ENCODE measurements around the gene PPM1H.

The PPM1H gene

DNA sequence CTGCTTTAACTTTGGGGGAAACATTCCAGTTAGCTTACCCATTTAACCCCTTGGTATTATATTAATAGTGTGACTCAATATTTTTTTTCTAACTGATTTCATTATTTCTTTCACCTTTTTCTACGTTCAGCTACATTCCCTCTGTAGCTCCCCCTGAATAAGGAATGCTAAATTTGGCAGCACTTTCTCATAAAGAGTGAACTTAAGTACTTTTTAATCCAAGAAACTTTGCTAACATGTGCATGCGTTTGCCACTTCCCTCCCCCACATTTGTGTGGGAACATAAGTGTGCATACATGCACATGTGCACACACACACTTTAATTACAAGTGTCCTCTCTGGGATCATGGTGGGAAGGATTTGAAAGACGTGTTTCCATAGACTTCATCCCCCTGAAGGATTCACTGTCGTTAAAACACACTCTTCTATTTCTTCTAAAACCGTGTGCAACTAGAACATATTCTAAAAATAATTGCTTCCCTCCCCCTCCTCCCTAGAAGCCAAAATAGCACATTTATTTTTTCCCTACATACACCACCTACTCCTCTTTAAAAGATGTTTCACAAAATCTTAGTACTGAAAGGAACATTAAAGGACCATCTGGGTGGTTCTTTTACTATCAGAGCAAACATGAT, 142.6 kb downstream of the PPM1H start:
- intact Hi-C loops (cut with DNase I; ENCODE audit: low total_unique reads) = loop anchor here (5.0 to 10.0 kb wide), 3 partner anchors 158 to 210 kb away; no protein-coding TSS in a partner anchor
- Histone ChIP-seq H3K27me3 (no peaks in the 10 kb centered on the region), H3K9me3 (no peaks in the 10 kb centered on the region), H3K36me3 (no peaks in the 10 kb centered on the region), H3K4me3 (peak overlapping the region in 1 of 2 donors; percentile 26), H3K27ac (peak overlapping the region; percentile 52 to 59), H3K4me1 (peaks cover 0 to 21% (median 9%) of the 10 kb centered on the region in 4 donors)
- DNase-seq = no peak
- TF ChIP-seq, protein P1, sequence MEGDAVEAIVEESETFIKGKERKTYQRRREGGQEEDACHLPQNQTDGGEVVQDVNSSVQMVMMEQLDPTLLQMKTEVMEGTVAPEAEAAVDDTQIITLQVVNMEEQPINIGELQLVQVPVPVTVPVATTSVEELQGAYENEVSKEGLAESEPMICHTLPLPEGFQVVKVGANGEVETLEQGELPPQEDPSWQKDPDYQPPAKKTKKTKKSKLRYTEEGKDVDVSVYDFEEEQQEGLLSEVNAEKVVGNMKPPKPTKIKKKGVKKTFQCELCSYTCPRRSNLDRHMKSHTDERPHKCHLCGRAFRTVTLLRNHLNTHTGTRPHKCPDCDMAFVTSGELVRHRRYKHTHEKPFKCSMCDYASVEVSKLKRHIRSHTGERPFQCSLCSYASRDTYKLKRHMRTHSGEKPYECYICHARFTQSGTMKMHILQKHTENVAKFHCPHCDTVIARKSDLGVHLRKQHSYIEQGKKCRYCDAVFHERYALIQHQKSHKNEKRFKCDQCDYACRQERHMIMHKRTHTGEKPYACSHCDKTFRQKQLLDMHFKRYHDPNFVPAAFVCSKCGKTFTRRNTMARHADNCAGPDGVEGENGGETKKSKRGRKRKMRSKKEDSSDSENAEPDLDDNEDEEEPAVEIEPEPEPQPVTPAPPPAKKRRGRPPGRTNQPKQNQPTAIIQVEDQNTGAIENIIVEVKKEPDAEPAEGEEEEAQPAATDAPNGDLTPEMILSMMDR (IDR thresholded peaks at IDR 0.05) = no peak

DNA sequence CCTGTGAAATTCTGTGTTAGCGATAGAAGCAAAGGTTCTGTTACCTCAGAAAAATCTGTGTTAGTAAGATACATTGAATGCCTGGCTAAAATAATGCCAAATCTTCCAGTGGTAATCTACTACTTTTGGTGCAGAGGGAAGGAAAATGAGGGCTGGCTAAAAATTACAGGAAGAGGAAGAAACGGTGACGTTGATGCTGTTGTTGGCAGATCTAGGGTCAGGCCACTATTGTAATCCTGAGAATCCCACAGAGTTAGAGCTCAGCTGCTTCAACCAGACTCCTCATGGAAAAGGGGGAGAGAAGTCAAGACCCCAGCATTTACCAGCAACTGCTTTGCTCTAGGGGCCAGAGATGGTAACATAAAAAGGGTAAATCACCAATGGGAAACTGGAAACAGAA, 145.1 kb downstream of the PPM1H start:
- no peak overlapping the region for H3K27ac ChIP-seq
- no peaks in the 10 kb centered on the region for H3K9me3 ChIP-seq
- H3K4me3 ChIP-seq = no peak overlapping the region
- H3K36me3 ChIP-seq = no peaks in the 10 kb centered on the region
- no peak for DNase-seq
- intact Hi-C loops (cut with DNase I; ENCODE audit: low total_unique reads) = loop anchor here (5.0 to 10.0 kb wide), 3 partner anchors 155 to 208 kb away; no protein-coding TSS in a partner anchor
- TF ChIP-seq, protein P1 (IDR thresholded peaks at IDR 0.05) = no peak
- peaks cover 0 to 21% (median 10%) of the 10 kb centered on the region in 4 donors for H3K4me1 ChIP-seq
- no peaks in the 10 kb centered on the region for H3K27me3 ChIP-seq

DNA sequence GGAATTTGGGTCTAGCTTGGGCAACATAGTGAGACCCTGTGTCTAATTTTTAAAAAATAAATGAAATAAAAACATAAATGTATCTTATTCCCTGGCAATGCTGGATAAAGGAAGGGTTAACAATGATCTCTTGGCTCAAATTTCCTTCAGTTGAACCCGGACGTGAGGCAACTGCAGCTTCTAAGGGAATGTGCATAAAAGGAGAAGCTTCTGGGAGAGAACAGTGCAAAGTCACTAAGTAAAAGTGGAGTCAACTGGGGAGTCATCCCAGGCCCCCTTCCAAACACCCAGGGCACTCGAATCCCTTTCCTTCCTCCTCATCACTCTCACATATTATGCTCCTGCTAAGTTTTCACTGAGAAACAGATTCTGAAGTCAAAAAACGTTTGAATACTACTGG, 147.3 kb downstream of the PPM1H start:
- H3K4me3 ChIP-seq = no peak overlapping the region
- no peaks in the 10 kb centered on the region for H3K27me3 ChIP-seq
- H3K4me1 ChIP-seq = peaks cover 0 to 10% (median 4%) of the 10 kb centered on the region in 4 donors
- H3K27ac ChIP-seq = no peak overlapping the region
- DNase-seq = no peak
- TF ChIP-seq, protein P1 (IDR thresholded peaks at IDR 0.05) = no peak
- H3K36me3 ChIP-seq = no peaks in the 10 kb centered on the region
- intact Hi-C loops (cut with DNase I; ENCODE audit: low total_unique reads) = no loop called here
- no peaks in the 10 kb centered on the region for H3K9me3 ChIP-seq

DNA sequence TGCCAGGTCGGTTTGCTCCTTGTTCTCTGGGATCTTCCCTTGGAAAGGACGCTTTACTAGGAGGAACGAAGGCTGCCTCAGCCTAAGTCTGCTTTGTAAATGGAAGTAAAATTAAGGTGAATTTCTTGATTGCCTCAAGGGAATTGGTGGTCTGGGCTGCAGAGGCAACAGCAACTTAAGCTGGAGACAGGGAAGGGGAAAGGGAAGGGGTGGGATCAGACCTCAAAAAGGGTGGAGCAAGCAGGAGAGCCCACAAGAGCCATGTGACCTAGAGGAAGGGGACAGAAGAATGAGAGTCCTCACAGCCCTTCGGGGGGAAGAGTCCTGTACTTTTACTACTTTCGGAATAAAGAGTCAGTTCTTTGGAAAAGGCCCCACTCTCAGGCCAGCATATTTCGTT, 147.9 kb downstream of the PPM1H start:
- H3K4me1 ChIP-seq = peaks cover 0 to 7% (median 1%) of the 10 kb centered on the region in 4 donors
- TF ChIP-seq, protein P1 (IDR thresholded peaks at IDR 0.05) = no peak
- H3K27ac ChIP-seq = no peak overlapping the region
- intact Hi-C loops (cut with DNase I; ENCODE audit: low total_unique reads) = no loop called here
- DNase-seq = no peak
- H3K9me3 ChIP-seq = no peaks in the 10 kb centered on the region
- H3K36me3 ChIP-seq = no peaks in the 10 kb centered on the region
- H3K4me3 ChIP-seq = no peak overlapping the region
- H3K27me3 ChIP-seq = no peaks in the 10 kb centered on the region

DNA sequence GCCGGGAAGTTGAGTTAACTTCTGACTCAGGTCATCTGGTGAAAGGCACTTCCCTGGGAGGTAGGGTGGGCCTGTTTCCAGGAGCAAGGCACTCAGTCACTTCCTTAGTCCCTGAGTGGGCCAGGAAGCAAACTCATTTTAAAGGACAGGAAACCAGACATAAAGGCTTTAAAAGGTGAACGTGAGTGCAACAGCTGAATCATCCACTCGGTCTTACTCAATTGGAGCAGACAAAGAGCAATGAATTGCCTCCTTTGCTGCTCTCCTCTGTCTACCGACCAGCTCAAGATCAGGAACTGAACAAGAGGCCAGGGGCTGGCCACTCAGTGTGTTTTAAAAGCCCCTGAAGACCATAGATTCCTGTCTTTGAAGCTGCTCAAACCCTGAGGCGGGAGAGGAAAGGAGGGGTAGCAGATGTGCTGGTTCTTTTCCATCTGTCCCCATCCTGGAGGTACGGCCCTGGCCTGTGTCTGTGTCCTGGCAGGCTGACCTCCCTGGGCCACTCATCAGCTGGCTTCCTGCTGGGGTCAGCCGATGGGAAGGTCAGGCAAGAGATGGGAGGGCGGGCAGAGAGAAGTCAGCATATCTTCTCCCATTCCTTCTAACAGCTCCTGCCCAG, 148.9 kb downstream of the PPM1H start:
- H3K4me3 ChIP-seq = no peak overlapping the region
- no peak overlapping the region for H3K27ac ChIP-seq
- H3K27me3 ChIP-seq = no peaks in the 10 kb centered on the region
- DNase-seq = no peak
- intact Hi-C loops (cut with DNase I; ENCODE audit: low total_unique reads) = no loop called here
- TF ChIP-seq, protein P1 (IDR thresholded peaks at IDR 0.05) = no peak
- H3K4me1 ChIP-seq = peaks cover 0 to 3% (median 0%) of the 10 kb centered on the region in 4 donors
- H3K9me3 ChIP-seq = no peaks in the 10 kb centered on the region
- H3K36me3 ChIP-seq = no peaks in the 10 kb centered on the region
